GM23338 (cell line): ENCODE measurements around the gene AOPEP. TPM values are rescaled to one million over a fixed set of nuclear protein-coding genes. Genes with fewer than 3 reads are reported as not detected.

Experiments used
- ATAC-seq: fragments of 200-7000 bp; cut with Tn5 transposase; 3 replicates; pipeline ENCODE4 v1.9.1; 2020
- DNase-seq: peaks from one replicate; pipeline ENCODE4 v3.0.0-alpha.2; 2015; ENCODE audit warnings: low spot score
- H2AFZ ChIP-seq: fragments of 200-600 bp; sonication (generic); 2 replicates; pipeline ENCODE4 v1.8.0; 2016; ENCODE audit warnings: antibody characterized with exemption, mild to moderate bottlenecking, moderate library complexity
- H3F3A ChIP-seq: fragments of 200-600 bp; sonication (generic); replicated peaks from 2 replicates; pipeline ENCODE4 v1.8.0; 2017; ENCODE audit warnings: antibody characterized with exemption, mixed run types, low read depth
- H3K27ac ChIP-seq: fragments of 200-600 bp; sonication (generic); 2 replicates; pipeline ENCODE4 v1.6.1; 2016; ENCODE audit warnings: low read depth
- H3K27me3 ChIP-seq: fragments of 200-600 bp; sonication (generic); 2 replicates; pipeline ENCODE4 v1.8.0; 2016; ENCODE audit warnings: mild to moderate bottlenecking, mixed run types, moderate library complexity; ENCODE audit not compliant: insufficient read depth
- H3K36me3 ChIP-seq: fragments of 200-600 bp; sonication (generic); 2 replicates; pipeline ENCODE4 v1.8.0; 2016; ENCODE audit warnings: mild to moderate bottlenecking; ENCODE audit not compliant: insufficient read depth
- H3K4me1 ChIP-seq: fragments of 200-600 bp; sonication (generic); 2 replicates; pipeline ENCODE4 v1.8.0; 2016; ENCODE audit warnings: mild to moderate bottlenecking, moderate library complexity; ENCODE audit not compliant: insufficient read depth
- H3K4me2 ChIP-seq: fragments of 200-600 bp; sonication (generic); 2 replicates; pipeline ENCODE4 v1.7.1; 2017; ENCODE audit warnings: mixed run types
- H3K4me3 ChIP-seq: fragments of 200-600 bp; sonication (generic); 2 replicates; pipeline ENCODE4 v1.6.1; 2016; ENCODE audit warnings: mixed run types
- H3K79me2 ChIP-seq: fragments of 200-600 bp; sonication (generic); replicated peaks from 2 replicates; pipeline ENCODE4 v1.8.0; 2017; ENCODE audit warnings: mild to moderate bottlenecking; ENCODE audit not compliant: insufficient read depth
- H3K9me2 ChIP-seq: fragments of 200-600 bp; sonication (generic); 2 replicates; pipeline ENCODE4 v1.8.0; 2017; ENCODE audit not compliant: insufficient read depth
- H4K20me1 ChIP-seq: fragments of 200-600 bp; sonication (generic); replicated peaks from 2 replicates; pipeline ENCODE4 v1.8.0; 2017; ENCODE audit warnings: mild to moderate bottlenecking; ENCODE audit not compliant: insufficient read depth
- H3K27ac Mint-ChIP-seq: 2 replicates; pipeline ENCODE4 v1.8.0; 2020; ENCODE audit warnings: inconsistent platforms, mild to moderate bottlenecking, moderate library complexity, mixed read lengths
- H3K27me3 Mint-ChIP-seq: 3 replicates; pipeline ENCODE4 v1.8.0; 2022; ENCODE audit warnings: low read depth, mild to moderate bottlenecking, moderate library complexity, mixed read lengths, inconsistent platforms; ENCODE audit not compliant: insufficient read depth, poor library complexity
- H3K36me3 Mint-ChIP-seq: 3 replicates; pipeline ENCODE4 v1.8.0; 2021; ENCODE audit warnings: low read depth, mild to moderate bottlenecking, inconsistent platforms, moderate library complexity, mixed read lengths
- H3K4me1 Mint-ChIP-seq: 3 replicates; pipeline ENCODE4 v1.8.0; 2020; ENCODE audit warnings: mild to moderate bottlenecking, inconsistent platforms, mixed read lengths
- H3K4me3 Mint-ChIP-seq: 3 replicates; pipeline ENCODE4 v1.8.0; 2021; ENCODE audit warnings: moderate library complexity, mild to moderate bottlenecking, inconsistent platforms, mixed read lengths
- H3K9me3 Mint-ChIP-seq: 3 replicates; pipeline ENCODE4 v1.8.0; 2020; ENCODE audit warnings: moderate library complexity, mild to moderate bottlenecking, inconsistent platforms, mixed read lengths
- CREB1 ChIP-seq: fragments of 250-450 bp; sonication (Bioruptor Pico); IDR thresholded peaks from 2 replicates; pipeline ENCODE4 v1.5.0; 2020; ENCODE audit warnings: low read depth, mild to moderate bottlenecking, moderate library complexity
- CTCF ChIP-seq, 2 experiments: fragments of 200-600 bp in 1 of 2; sonication (generic) in 1 of 2; conservative IDR thresholded peaks; 2 replicates each; pipeline versions ENCODE4 v1.5.1 to v1.6.1; 2016 to 2017; ENCODE audit warnings: antibody characterized with exemption in 2 of 2, low read depth in 2 of 2, mild to moderate bottlenecking in 2 of 2, moderate library complexity in 1 of 2
- ETS1 ChIP-seq: IDR thresholded peaks from 2 replicates; pipeline ENCODE4 v1.6.1; 2016; ENCODE audit warnings: antibody characterized with exemption
- NANOG ChIP-seq: IDR thresholded peaks from 2 replicates; pipeline ENCODE4 v1.6.1; 2016; ENCODE audit warnings: antibody characterized with exemption, borderline replicate concordance
- POLR2AphosphoS5 ChIP-seq: IDR thresholded peaks from 2 replicates; pipeline ENCODE4 v1.6.1; 2016; ENCODE audit warnings: antibody characterized with exemption, low read depth
- REST ChIP-seq: IDR thresholded peaks from one replicate; pipeline ENCODE4 v1.6.1; 2018; ENCODE audit warnings: antibody characterized with exemption; ENCODE audit not compliant: unreplicated experiment
- STAT1 ChIP-seq: IDR thresholded peaks from one replicate; pipeline ENCODE4 v1.6.1; 2016; ENCODE audit warnings: antibody characterized with exemption; ENCODE audit not compliant: unreplicated experiment
- ZNF114 ChIP-seq: fragments of 250-450 bp; sonication (Bioruptor Pico); IDR thresholded peaks from 2 replicates; pipeline ENCODE4 v1.5.0; 2020; ENCODE audit warnings: mild to moderate bottlenecking, moderate library complexity
- ZNF331 ChIP-seq: fragments of 250-450 bp; sonication (Bioruptor Pico); IDR thresholded peaks from 2 replicates; pipeline ENCODE4 v1.5.0; 2020; ENCODE audit warnings: low read depth, mild to moderate bottlenecking, moderate library complexity
- polyA plus RNA-seq: library from polyadenylated mRNA; unstranded; fragments of >200 nt; fragmentation: Nextera tagmentation; extraction: Ambion mirVana; gene quantifications from 2 replicates; pipeline ENCODE4 v1.2.1, GENCODE V29; 2016
- total RNA-seq: library from RNA; depleted of rRNA; stranded (reverse); fragments of >200 nt; shearing (Covaris generic); gene quantifications from 2 replicates; pipeline ENCODE4 v1.2.3, GENCODE V29; 2014
- TF ChIP-seq, protein P1 (sequence below): fragments of 250-450 bp; sonication (Bioruptor Pico); IDR thresholded peaks from 2 replicates; pipeline ENCODE4 v1.5.0; 2020; ENCODE audit warnings: mild to moderate bottlenecking, moderate library complexity

The AOPEP gene
- total and polyA plus RNA-seq, 2 experiments from 2014 or later = 7.0 to 16.5 TPM

DNA sequence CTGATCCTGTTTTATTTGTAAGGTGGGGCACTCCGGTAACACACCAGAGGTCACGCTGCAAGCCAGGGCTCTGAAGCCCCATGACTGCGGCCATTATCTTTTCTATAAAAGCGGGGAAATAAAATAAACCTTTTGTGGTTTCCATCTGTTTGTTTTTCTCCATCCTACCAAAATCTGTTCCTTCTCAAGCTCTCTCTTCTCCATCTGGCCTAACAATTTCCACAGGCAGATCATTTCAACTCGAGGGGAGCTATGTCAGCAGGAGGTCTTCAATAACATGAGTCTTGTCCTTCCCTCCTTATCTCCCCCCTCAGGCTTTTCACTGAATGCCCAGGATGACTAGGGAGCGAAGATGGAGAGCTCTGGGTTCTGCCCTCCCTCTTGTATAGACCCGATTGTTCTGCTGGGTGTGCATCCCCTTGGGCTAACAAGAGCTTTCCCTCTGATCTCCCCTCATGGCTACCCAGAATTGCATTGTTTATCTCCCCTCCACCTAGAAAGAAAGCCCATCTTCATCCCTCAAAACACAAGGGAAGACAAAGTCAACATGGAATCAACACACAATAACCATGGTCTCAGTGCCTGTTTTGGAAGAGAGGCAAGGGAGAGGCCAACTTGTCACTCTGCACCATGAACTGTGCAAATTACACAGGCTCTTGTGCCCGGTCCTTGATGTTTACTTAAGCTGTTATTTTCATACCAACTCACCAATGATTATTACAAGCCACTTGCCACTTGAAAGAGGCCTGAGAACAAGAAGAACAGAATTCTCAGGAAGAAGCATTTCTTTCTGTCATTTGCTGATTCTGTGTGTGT lies 403.2 kb downstream of the AOPEP start:
- Histone ChIP-seq H3K27ac (peak overlapping the region; percentile 9; the same call in 1 of the 2 replicates), H3K4me1 (peaks cover 42% of the 10 kb centered on the region), H3K36me3 (no peaks in the 10 kb centered on the region), H3K27me3 (no peaks in the 10 kb centered on the region), H4K20me1 (no peaks in the 10 kb centered on the region), H3K9me2 (no peaks in the 10 kb centered on the region), H3K4me2 (peak overlapping the region; percentile 52), H2AFZ (no peak overlapping the region), H3F3A (no peaks in the 10 kb centered on the region), H3K4me3 (0 out of 2 replicates have a peak overlapping the region, but pooled peaks have one; percentile 8), H3K79me2 (no peaks in the 10 kb centered on the region)
- peak overlapping the region; percentile 16 for H3K4me3 Mint-ChIP-seq
- DNase-seq (no peak), ATAC-seq (no peak)
- no peaks in the 10 kb centered on the region for H3K36me3 Mint-ChIP-seq
- no peak for TF ChIP-seq STAT1
- no peak for TF ChIP-seq POLR2AphosphoS5
- TF ChIP-seq ETS1 = no peak
- TF ChIP-seq, protein P1, sequence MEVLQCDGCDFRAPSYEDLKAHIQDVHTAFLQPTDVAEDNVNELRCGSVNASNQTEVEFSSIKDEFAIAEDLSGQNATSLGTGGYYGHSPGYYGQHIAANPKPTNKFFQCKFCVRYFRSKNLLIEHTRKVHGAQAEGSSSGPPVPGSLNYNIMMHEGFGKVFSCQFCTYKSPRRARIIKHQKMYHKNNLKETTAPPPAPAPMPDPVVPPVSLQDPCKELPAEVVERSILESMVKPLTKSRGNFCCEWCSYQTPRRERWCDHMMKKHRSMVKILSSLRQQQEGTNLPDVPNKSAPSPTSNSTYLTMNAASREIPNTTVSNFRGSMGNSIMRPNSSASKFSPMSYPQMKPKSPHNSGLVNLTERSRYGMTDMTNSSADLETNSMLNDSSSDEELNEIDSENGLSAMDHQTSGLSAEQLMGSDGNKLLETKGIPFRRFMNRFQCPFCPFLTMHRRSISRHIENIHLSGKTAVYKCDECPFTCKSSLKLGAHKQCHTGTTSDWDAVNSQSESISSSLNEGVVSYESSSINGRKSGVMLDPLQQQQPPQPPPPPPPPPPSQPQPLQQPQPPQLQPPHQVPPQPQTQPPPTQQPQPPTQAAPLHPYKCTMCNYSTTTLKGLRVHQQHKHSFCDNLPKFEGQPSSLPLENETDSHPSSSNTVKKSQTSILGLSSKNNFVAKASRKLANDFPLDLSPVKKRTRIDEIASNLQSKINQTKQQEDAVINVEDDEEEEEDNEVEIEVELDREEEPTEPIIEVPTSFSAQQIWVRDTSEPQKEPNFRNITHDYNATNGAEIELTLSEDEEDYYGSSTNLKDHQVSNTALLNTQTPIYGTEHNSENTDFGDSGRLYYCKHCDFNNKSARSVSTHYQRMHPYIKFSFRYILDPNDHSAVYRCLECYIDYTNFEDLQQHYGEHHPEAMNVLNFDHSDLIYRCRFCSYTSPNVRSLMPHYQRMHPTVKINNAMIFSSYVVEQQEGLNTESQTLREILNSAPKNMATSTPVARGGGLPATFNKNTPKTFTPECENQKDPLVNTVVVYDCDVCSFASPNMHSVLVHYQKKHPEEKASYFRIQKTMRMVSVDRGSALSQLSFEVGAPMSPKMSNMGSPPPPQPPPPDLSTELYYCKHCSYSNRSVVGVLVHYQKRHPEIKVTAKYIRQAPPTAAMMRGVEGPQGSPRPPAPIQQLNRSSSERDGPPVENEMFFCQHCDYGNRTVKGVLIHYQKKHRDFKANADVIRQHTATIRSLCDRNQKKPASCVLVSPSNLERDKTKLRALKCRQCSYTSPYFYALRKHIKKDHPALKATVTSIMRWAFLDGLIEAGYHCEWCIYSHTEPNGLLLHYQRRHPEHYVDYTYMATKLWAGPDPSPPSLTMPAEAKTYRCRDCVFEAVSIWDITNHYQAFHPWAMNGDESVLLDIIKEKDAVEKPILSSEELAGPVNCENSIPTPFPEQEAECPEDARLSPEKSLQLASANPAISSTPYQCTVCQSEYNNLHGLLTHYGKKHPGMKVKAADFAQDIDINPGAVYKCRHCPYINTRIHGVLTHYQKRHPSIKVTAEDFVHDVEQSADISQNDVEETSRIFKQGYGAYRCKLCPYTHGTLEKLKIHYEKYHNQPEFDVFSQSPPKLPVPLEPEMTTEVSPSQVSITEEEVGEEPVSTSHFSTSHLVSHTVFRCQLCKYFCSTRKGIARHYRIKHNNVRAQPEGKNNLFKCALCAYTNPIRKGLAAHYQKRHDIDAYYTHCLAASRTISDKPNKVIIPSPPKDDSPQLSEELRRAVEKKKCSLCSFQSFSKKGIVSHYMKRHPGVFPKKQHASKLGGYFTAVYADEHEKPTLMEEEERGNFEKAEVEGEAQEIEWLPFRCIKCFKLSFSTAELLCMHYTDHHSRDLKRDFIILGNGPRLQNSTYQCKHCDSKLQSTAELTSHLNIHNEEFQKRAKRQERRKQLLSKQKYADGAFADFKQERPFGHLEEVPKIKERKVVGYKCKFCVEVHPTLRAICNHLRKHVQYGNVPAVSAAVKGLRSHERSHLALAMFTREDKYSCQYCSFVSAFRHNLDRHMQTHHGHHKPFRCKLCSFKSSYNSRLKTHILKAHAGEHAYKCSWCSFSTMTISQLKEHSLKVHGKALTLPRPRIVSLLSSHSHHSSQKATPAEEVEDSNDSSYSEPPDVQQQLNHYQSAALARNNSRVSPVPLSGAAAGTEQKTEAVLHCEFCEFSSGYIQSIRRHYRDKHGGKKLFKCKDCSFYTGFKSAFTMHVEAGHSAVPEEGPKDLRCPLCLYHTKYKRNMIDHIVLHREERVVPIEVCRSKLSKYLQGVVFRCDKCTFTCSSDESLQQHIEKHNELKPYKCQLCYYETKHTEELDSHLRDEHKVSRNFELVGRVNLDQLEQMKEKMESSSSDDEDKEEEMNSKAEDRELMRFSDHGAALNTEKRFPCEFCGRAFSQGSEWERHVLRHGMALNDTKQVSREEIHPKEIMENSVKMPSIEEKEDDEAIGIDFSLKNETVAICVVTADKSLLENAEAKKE (CRISPR knock-in tag) = no peak
- no peak for TF ChIP-seq CTCF (conservative IDR thresholded peaks at IDR 0.05; ENCODE audit: low read depth in 2 of 2)
- no peak for TF ChIP-seq NANOG
- TF ChIP-seq ZNF331 = no peak
- TF ChIP-seq ZNF114 (CRISPR knock-in tag) = no peak
- TF ChIP-seq CREB1 (CRISPR knock-in tag) = no peak
- TF ChIP-seq REST = no peak
- H3K27me3 Mint-ChIP-seq = peaks cover 4% of the 10 kb centered on the region
- H3K27ac Mint-ChIP-seq = peak overlapping the region; percentile 43
- no peaks in the 10 kb centered on the region for H3K9me3 Mint-ChIP-seq
- H3K4me1 Mint-ChIP-seq = peaks cover 76% of the 10 kb centered on the region
